Panc1 (cell line): ENCODE results near the gene SLC10A3.

Source experiments
- POLR2AphosphoS5 ChIP-seq: IDR thresholded peaks from 2 replicates; pipeline ENCODE4 v1.6.1; 2012; ENCODE audit warnings: mild to moderate bottlenecking, low read depth, low read length, moderate library complexity
- REST ChIP-seq, 2 experiments: IDR thresholded peaks; 2 replicates each; pipeline ENCODE4 v1.6.1; 2011 to 2012; ENCODE audit warnings: low read depth in 2 of 2, control low read depth in 1 of 2, low read length in 1 of 2, mild to moderate bottlenecking in 1 of 2, moderate library complexity in 1 of 2; ENCODE audit not compliant: insufficient read depth in 1 of 2
- SIN3A ChIP-seq: IDR thresholded peaks from 2 replicates; pipeline ENCODE4 v1.6.1; 2012; ENCODE audit warnings: low read depth, mild to moderate bottlenecking, low read length, moderate library complexity, borderline replicate concordance; ENCODE audit not compliant: insufficient read depth
- TCF7L2 ChIP-seq: IDR thresholded peaks from 2 replicates; pipeline ENCODE4 v1.6.1; 2011; ENCODE audit warnings: mild to moderate bottlenecking, low read depth, low read length, inconsistent platforms
- TF ChIP-seq, protein P1 (sequence below): fragments of 450-650 bp; IDR thresholded peaks from 2 replicates; pipeline ENCODE4 v1.5.1; 2017; ENCODE audit warnings: mild to moderate bottlenecking

DNA sequence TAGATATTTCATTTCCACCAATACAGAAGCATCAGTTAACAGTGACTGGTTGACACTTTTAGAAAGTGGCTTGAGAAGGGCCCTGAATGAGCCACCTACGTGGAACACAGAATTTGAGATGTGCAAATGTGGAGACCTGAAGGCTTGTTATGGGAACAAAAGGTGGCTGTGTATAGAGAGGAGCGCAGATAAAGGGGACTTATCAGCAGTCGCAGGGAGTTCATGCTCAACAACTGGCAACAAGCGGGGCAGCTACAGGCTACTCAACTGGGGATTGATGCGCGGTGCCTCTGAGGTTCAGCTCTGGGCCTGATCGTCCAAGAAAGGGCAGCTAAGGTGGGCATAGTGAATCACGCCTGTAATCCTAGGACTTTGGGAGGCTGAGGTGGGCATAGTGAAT lies 29.0 kb upstream of the SLC10A3 start:
- TF ChIP-seq, protein P1, sequence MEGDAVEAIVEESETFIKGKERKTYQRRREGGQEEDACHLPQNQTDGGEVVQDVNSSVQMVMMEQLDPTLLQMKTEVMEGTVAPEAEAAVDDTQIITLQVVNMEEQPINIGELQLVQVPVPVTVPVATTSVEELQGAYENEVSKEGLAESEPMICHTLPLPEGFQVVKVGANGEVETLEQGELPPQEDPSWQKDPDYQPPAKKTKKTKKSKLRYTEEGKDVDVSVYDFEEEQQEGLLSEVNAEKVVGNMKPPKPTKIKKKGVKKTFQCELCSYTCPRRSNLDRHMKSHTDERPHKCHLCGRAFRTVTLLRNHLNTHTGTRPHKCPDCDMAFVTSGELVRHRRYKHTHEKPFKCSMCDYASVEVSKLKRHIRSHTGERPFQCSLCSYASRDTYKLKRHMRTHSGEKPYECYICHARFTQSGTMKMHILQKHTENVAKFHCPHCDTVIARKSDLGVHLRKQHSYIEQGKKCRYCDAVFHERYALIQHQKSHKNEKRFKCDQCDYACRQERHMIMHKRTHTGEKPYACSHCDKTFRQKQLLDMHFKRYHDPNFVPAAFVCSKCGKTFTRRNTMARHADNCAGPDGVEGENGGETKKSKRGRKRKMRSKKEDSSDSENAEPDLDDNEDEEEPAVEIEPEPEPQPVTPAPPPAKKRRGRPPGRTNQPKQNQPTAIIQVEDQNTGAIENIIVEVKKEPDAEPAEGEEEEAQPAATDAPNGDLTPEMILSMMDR = no peak
- TF ChIP-seq REST (IDR thresholded peaks at IDR 0.05; ENCODE audit: insufficient read depth in 1 of 2, low read depth in 2 of 2, low read length in 1 of 2) = no peak
- no peak for TF ChIP-seq POLR2AphosphoS5
- no peak for TF ChIP-seq TCF7L2
- TF ChIP-seq SIN3A = no peak
